ENCODE data around the gene RTN3.
"Not testable (repeated sequence)": the region's sequence is repeated elsewhere in the genome, so short reads cannot be mapped to it uniquely, and the experiment has no call there.

Gene RTN3, protein sequence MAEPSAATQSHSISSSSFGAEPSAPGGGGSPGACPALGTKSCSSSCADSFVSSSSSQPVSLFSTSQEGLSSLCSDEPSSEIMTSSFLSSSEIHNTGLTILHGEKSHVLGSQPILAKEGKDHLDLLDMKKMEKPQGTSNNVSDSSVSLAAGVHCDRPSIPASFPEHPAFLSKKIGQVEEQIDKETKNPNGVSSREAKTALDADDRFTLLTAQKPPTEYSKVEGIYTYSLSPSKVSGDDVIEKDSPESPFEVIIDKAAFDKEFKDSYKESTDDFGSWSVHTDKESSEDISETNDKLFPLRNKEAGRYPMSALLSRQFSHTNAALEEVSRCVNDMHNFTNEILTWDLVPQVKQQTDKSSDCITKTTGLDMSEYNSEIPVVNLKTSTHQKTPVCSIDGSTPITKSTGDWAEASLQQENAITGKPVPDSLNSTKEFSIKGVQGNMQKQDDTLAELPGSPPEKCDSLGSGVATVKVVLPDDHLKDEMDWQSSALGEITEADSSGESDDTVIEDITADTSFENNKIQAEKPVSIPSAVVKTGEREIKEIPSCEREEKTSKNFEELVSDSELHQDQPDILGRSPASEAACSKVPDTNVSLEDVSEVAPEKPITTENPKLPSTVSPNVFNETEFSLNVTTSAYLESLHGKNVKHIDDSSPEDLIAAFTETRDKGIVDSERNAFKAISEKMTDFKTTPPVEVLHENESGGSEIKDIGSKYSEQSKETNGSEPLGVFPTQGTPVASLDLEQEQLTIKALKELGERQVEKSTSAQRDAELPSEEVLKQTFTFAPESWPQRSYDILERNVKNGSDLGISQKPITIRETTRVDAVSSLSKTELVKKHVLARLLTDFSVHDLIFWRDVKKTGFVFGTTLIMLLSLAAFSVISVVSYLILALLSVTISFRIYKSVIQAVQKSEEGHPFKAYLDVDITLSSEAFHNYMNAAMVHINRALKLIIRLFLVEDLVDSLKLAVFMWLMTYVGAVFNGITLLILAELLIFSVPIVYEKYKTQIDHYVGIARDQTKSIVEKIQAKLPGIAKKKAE

DNA sequence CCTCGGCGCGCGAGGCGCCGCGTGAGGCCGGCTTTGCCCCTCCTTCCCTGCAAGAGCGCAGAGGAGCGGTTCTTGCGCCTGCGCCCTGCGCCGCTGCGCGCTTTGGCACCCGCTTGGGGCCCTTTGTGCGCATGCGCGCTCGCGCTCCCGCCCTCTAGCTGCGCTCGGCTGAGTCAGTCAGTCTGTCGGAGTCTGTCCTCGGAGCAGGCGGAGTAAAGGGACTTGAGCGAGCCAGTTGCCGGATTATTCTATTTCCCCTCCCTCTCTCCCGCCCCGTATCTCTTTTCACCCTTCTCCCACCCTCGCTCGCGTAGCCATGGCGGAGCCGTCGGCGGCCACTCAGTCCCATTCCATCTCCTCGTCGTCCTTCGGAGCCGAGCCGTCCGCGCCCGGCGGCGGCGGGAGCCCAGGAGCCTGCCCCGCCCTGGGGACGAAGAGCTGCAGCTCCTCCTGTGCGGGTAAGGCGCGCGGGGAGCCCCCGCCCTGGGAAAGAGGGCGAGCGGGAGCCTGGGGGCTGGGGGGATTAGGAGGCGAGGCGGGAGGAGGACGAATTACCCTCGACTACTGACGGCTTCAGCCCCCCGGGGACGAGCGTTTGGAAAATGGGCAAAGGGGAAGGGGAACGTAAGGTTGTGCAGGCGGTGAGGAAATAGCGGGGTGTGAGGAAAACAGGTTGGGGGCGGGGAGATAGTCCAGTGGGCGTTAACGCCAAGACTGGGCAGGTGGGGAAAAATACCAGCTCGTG, at the start of gene RTN3:
RTN3 (plus strand) TSS at position 180 of the 745 bp plus-strand sequence; CDS start at position 317, 137 bp downstream.
- DNase-seq: peak; percentile 99

DNA sequence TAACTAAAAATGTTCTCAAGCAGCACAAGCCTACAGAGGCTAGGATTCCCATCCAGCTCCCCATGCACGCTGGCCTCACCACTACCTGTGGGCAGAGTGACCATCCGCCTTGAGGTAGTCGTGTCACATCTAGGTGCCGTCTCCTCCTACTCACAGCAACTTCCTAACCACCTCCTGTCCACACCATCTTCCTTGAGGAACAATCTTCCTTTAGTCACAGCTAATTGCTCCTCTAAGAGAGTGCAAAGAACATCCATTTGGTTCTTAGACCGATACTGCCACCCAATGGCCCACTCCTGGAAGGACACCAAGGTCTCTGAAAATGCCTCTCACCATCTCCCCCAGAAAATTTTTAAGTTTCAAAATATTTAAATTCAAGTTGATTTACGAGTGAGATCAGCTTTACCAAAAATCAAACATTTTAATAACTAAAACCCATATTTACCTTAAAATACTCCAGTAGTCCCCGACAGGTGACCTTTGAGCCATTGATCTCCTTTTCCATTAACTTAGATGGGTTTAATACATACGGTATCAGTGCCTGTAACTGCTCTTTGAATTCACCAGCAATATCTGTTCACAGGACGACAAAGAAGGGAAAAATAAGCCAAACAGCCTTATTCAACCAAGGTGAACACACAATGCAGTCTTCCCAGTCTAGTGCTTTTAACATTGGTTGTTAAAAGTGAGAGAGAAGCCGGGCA, 45.4 kb upstream of the RTN3 start:
- DNase-seq: peak; percentile 76

DNA sequence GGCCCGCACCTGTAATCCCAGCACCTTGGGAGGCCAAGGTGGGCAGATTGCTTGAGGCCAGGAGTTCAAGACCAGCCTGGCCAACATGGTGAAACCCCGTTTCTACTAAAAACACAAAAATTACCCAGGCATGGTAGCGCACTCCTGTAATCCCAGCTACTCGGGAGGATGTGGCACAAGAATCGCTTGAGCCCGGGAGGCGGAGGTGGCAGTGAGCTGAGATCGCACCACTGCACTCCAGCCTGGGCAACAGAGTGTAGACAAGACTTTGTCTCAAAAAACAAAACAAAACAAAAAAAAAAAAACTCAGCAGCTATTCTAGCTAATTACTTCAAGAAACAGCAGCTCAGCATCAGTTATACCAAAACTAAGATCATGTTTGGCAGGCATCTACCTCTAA, 42.9 kb upstream of the RTN3 start:
- not testable (repeated sequence) for DNase-seq

DNA sequence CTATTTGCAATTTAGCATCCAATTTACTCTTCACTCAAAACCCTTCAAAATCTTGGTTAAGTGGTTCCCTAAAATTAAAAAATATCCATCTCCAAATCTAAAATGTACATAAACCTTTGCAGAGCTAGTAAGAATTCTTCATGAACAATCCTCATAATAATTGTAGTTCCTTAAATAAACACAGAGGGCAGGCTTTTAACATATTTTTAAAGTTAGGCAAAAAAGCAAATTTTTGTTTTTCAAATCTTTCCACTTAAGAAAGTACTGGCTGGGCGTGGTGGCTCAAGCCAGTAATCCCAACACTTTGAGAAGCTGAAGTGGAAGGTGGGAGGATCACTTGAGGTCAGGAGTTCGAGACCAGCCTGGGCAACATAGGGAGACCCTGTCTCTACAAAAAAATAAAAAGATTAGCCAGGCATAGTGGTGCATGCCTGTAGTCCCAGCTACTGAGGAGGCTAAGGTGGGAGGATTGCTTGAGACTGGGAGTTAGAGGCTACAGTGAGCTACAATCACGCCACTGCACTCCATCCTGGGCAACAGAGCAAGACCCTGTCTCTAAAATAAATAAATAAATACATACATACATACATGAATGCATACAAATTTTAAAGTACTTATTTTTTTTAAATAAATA, 42.0 kb upstream of the RTN3 start:
- no peak for DNase-seq

GRCh38 chr11:63641727-63642126, 39.6 kb upstream of the RTN3 start:
- no peak for DNase-seq

DNA sequence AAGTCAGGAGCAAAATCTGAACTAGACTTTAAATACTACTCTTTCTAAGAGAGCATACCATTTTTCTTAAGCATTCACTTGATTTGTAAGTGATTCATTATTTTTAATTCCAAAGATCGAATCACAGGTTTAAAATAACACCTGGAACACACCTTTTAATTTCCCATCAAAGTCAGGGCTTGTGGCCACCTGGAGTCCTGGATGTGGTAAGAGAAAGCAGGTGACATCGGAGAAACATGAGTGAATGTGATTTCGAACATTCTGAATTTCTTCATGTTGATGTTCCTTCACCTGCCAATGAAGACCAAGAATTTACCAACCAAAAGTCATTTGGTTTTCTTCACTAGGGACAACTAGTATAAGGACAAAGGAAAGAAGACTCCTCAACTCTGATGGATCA, 38.1 kb upstream of the RTN3 start:
- DNase-seq: no peak

- DNase-seq: no peak
Observed at GRCh38 chr11:63652671-63653070, 28.6 kb upstream of the RTN3 start.

- DNase-seq: no peak
Observed at GRCh38 chr11:63660972-63661371, 20.3 kb upstream of the RTN3 start.

- DNase-seq: no peak
Observed at GRCh38 chr11:63663809-63664208, 17.5 kb upstream of the RTN3 start.

DNA sequence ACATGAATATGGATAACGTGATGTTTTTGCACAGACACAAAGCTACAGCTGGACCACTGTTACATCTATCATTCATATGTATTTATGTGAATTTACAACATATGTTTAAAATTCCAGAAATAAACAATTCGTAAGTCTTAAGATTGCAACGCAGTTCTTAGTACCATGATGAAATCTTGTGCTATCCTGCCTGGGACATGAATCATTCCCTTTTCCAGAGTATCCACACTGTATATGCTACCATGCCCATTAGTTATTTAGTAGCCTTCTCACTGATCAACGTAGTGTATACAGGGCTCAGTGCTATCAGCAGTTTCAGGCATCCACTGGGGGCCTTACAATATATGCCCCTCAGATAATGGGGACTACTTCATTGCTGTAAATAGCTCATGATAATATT, 14.4 kb upstream of the RTN3 start:
- DNase-seq: no peak

GRCh38 chr11:63667995-63668795, 13.1 kb upstream of the RTN3 start:
- DNase-seq: no peak

DNA sequence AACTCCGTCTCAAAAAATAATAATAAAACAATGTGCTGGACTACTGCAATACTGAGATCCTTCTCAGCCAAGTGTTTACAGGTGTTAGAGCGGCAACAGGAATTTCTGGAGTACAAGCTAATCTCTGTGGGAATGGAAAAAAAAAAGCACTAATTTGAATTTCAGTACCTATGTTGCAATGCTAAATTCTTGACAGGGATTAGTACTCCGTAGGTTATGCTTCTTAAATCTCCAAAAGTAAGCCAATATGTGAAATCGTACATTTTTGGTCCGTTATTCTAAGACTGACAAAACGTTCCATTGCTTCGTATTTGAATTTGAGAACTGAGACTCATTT, 11.2 kb upstream of the RTN3 start:
- no peak for DNase-seq

DNA sequence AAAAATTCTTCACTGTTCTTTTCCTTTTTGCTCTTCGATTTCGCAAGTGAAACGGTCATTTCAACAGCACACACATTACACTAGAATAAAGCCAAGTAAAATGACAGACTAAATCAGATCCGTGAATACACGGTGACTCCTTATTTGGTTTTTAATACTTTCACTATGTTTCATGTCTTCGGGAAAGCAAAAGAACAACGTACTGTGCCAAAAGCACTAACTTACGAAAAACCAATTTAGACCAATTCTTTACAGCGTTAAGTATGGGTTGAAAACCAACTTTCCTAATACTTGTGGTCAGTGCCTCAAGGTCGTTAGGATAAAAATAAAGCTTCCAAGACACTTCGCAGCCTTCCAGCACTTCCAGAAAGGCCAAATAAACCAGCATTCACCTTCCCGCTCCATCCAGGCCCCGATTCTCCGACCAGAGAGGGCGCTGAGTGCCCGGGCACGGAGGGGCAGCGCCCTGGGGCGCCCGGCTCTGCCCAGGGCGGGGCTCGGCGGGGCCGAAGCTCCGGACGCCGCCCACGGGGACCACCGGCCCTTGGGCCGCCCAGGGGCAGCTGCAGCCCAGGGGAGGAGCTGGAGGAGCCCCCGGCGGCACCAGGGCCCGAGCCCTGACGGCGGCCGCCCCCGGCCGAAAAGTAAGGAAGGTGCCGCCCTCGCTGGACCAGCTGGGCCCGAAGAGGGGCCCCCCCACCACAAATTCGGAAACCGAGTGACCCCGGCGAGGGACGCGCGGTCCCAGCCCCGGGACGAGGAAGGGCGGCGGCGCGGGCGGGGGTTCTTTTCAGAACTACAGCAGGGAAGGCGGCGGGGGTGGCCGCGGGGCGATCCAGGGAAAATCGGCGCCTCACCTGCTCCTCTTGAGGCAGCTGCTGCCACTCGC, 10.6 kb upstream of the RTN3 start:
- peak; percentile 40 for DNase-seq

- peak; percentile 99 for DNase-seq
Observed at GRCh38 chr11:63671322-63672155, 9.8 kb upstream of the RTN3 start, which contains the start of gene ATL3. Gene ATL3, minus strand, starts transcription at chr11:63671376. Its CDS starts 41 bp downstream, at chr11:63671335.

GRCh38 chr11:63672156-63672463, 9.2 kb upstream of the RTN3 start:
- DNase-seq: no peak

GRCh38 chr11:63672936-63673539, 8.3 kb upstream of the RTN3 start:
- DNase-seq: no peak

GRCh38 chr11:63673579-63673978, 7.7 kb upstream of the RTN3 start:
- no peak for DNase-seq

- peak; percentile 3 for DNase-seq
Observed at GRCh38 chr11:63680834-63681320, 423 bp upstream of the RTN3 start.

Measured in CD4-positive, alpha-beta T cell treated with Interleukin-6 for 4 hours (primary cell).